ENCODE results near the gene DAG1.

DAG1 gene

GRCh38 chr3:49454898-49455681 lies 15.0 kb upstream of the DAG1 start:
- Histone ChIP-seq H3K27ac (ENCODE audit: low read length) (no peak overlapping the region), H3K4me3 (ENCODE audit: low read depth in 1 of 2, low read length in 2 of 2) (no peak overlapping the region), H3K9me3 (ENCODE audit: control insufficient read depth in 1 of 2, low read length in 2 of 2) (no peaks in the 10 kb centered on the region), H3K4me1 (ENCODE audit: control insufficient read depth in 1 of 2, insufficient read depth in 2 of 2, low read length in 2 of 2) (peaks cover 0 to 4% of the 10 kb centered on the region in 2 donors), H3K36me3 (ENCODE audit: control insufficient read depth in 1 of 2, insufficient read depth in 2 of 2, low read length in 2 of 2) (no peaks in the 10 kb centered on the region), H3K27me3 (ENCODE audit: low read depth, low read length) (no peaks in the 10 kb centered on the region)

DNA sequence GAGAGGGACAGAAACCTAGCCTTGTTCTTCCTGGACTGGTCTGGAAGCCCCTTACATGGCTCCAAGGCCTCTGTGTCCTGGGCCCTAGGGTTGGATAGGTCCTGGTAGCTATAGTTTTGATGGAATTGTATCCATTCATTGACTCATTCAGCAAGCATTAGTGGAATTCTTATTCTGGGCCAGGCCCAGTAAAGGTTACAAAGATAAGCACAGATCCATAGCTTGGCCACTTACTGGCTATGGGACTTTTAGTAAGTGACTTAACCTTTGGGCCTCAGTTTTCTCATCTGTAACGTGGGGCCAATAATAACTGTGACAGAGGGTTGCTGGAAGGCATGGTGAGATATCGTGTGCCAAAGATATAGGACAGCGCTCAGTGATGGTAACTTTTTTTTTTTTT lies 13.6 kb upstream of the DAG1 start:
- Histone ChIP-seq H3K4me1 (ENCODE audit: control insufficient read depth in 1 of 2, insufficient read depth in 2 of 2, low read length in 2 of 2) (peaks cover 0 to 9% of the 10 kb centered on the region in 2 donors), H3K36me3 (ENCODE audit: control insufficient read depth in 1 of 2, insufficient read depth in 2 of 2, low read length in 2 of 2) (no peaks in the 10 kb centered on the region), H3K4me3 (ENCODE audit: low read depth in 1 of 2, low read length in 2 of 2) (no peak overlapping the region), H3K27me3 (ENCODE audit: low read depth, low read length) (no peaks in the 10 kb centered on the region), H3K27ac (ENCODE audit: low read length) (no peak overlapping the region), H3K9me3 (ENCODE audit: control insufficient read depth in 1 of 2, low read length in 2 of 2) (no peaks in the 10 kb centered on the region)

- Histone ChIP-seq H3K27ac (ENCODE audit: low read length) (no peak overlapping the region), H3K27me3 (ENCODE audit: low read depth, low read length) (no peaks in the 10 kb centered on the region), H3K9me3 (ENCODE audit: control insufficient read depth in 1 of 2, low read length in 2 of 2) (no peaks in the 10 kb centered on the region), H3K4me3 (ENCODE audit: low read depth in 1 of 2, low read length in 2 of 2) (no peak overlapping the region), H3K4me1 (ENCODE audit: control insufficient read depth in 1 of 2, insufficient read depth in 2 of 2, low read length in 2 of 2) (peaks cover 0 to 5% of the 10 kb centered on the region in 2 donors), H3K36me3 (ENCODE audit: control insufficient read depth in 1 of 2, insufficient read depth in 2 of 2, low read length in 2 of 2) (no peaks in the 10 kb centered on the region)
These were observed 9.7 kb upstream of the DAG1 start for GRCh38 chr3:49460188-49460890.

DNA sequence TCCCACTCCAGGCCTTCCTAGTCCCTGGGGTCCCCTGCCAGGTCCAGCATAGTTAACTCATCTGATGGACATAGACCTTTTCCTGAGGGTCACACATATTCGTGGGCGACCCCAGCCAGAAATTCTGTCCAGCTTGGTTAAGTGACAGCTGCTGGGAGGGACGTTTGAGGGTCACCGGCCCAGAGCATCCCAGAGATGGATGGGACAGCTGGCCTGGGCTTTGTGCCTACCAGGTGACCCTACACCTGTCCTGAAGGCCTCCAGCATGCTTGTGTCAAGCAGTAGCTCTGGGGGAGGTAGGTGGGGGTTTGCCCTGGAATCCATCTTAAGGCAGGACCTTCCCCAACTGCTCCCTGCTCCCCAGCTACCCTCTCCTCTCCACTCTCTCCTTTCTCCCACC lies 9.1 kb upstream of the DAG1 start:
- H3K9me3 ChIP-seq (ENCODE audit: control insufficient read depth in 1 of 2, low read length in 2 of 2) = no peaks in the 10 kb centered on the region
- H3K36me3 ChIP-seq (ENCODE audit: control insufficient read depth in 1 of 2, insufficient read depth in 2 of 2, low read length in 2 of 2) = no peaks in the 10 kb centered on the region
- no peaks in the 10 kb centered on the region for H3K27me3 ChIP-seq (ENCODE audit: low read depth, low read length)
- H3K4me1 ChIP-seq (ENCODE audit: control insufficient read depth in 1 of 2, insufficient read depth in 2 of 2, low read length in 2 of 2) = peaks cover 0 to 5% of the 10 kb centered on the region in 2 donors
- no peak overlapping the region for H3K27ac ChIP-seq (ENCODE audit: low read length)
- no peak overlapping the region for H3K4me3 ChIP-seq (ENCODE audit: low read depth in 1 of 2, low read length in 2 of 2)

GRCh38 chr3:49461443-49462171 lies 8.5 kb upstream of the DAG1 start:
- H3K4me3 ChIP-seq (ENCODE audit: low read depth in 1 of 2, low read length in 2 of 2) = no peak overlapping the region
- no peaks in the 10 kb centered on the region for H3K9me3 ChIP-seq (ENCODE audit: control insufficient read depth in 1 of 2, low read length in 2 of 2)
- peaks cover 0 to 5% of the 10 kb centered on the region in 2 donors for H3K4me1 ChIP-seq (ENCODE audit: control insufficient read depth in 1 of 2, insufficient read depth in 2 of 2, low read length in 2 of 2)
- no peaks in the 10 kb centered on the region for H3K36me3 ChIP-seq (ENCODE audit: control insufficient read depth in 1 of 2, insufficient read depth in 2 of 2, low read length in 2 of 2)
- no peaks in the 10 kb centered on the region for H3K27me3 ChIP-seq (ENCODE audit: low read depth, low read length)
- H3K27ac ChIP-seq (ENCODE audit: low read length) = no peak overlapping the region

GRCh38 chr3:49462222-49462621 lies 7.8 kb upstream of the DAG1 start:
- Histone ChIP-seq H3K4me3 (ENCODE audit: low read depth in 1 of 2, low read length in 2 of 2) (no peak overlapping the region), H3K4me1 (ENCODE audit: control insufficient read depth in 1 of 2, insufficient read depth in 2 of 2, low read length in 2 of 2) (peaks cover 0 to 5% of the 10 kb centered on the region in 2 donors), H3K36me3 (ENCODE audit: control insufficient read depth in 1 of 2, insufficient read depth in 2 of 2, low read length in 2 of 2) (no peaks in the 10 kb centered on the region), H3K9me3 (ENCODE audit: control insufficient read depth in 1 of 2, low read length in 2 of 2) (no peaks in the 10 kb centered on the region), H3K27ac (ENCODE audit: low read length) (no peak overlapping the region), H3K27me3 (ENCODE audit: low read depth, low read length) (no peaks in the 10 kb centered on the region)

- peaks cover 8 to 14% of the 10 kb centered on the region in 2 donors for H3K4me1 ChIP-seq (ENCODE audit: control insufficient read depth in 1 of 2, insufficient read depth in 2 of 2, low read length in 2 of 2)
These were observed 4.6 kb upstream of the DAG1 start for GRCh38 chr3:49465270-49466034.

DNA sequence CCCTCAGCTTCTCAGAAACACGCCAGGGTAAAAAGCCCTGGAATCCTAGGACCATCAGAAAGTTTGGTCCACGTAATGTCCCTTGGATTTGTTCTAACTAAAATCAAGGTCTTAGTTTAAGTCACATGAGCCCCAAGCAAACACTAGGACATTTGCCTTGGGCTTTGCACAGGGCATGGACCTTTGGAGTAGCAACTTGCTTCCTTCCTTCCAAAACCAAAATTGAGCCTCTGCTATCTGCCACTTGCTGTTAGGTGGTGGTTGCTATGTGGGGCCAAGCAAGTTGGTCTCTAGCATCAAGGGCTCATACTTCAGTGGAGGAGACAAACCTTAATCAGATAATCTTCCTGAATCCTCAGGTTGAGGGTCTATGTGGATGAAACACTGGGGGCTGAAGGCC lies 4.0 kb upstream of the DAG1 start:
- no peak overlapping the region for H3K4me3 ChIP-seq (ENCODE audit: low read depth in 1 of 2, low read length in 2 of 2)
- peaks cover 9 to 14% of the 10 kb centered on the region in 2 donors for H3K4me1 ChIP-seq (ENCODE audit: control insufficient read depth in 1 of 2, insufficient read depth in 2 of 2, low read length in 2 of 2)
- no peaks in the 10 kb centered on the region for H3K9me3 ChIP-seq (ENCODE audit: control insufficient read depth in 1 of 2, low read length in 2 of 2)
- H3K27me3 ChIP-seq (ENCODE audit: low read depth, low read length) = no peaks in the 10 kb centered on the region
- peaks cover 0 to 4% of the 10 kb centered on the region in 2 donors for H3K36me3 ChIP-seq (ENCODE audit: control insufficient read depth in 1 of 2, insufficient read depth in 2 of 2, low read length in 2 of 2)
- H3K27ac ChIP-seq (ENCODE audit: low read length) = peak overlapping the region; percentile 83

More at GRCh38 chr3:49465270-49466034, 4.6 kb upstream of the DAG1 start:
- Histone ChIP-seq H3K36me3 (ENCODE audit: control insufficient read depth in 1 of 2, insufficient read depth in 2 of 2, low read length in 2 of 2) (peaks cover 0 to 4% of the 10 kb centered on the region in 2 donors), H3K27ac (ENCODE audit: low read length) (peak overlapping the region; percentile 83), H3K27me3 (ENCODE audit: low read depth, low read length) (no peaks in the 10 kb centered on the region), H3K9me3 (ENCODE audit: control insufficient read depth in 1 of 2, low read length in 2 of 2) (no peaks in the 10 kb centered on the region), H3K4me3 (ENCODE audit: low read depth in 1 of 2, low read length in 2 of 2) (no peak overlapping the region)

DNA sequence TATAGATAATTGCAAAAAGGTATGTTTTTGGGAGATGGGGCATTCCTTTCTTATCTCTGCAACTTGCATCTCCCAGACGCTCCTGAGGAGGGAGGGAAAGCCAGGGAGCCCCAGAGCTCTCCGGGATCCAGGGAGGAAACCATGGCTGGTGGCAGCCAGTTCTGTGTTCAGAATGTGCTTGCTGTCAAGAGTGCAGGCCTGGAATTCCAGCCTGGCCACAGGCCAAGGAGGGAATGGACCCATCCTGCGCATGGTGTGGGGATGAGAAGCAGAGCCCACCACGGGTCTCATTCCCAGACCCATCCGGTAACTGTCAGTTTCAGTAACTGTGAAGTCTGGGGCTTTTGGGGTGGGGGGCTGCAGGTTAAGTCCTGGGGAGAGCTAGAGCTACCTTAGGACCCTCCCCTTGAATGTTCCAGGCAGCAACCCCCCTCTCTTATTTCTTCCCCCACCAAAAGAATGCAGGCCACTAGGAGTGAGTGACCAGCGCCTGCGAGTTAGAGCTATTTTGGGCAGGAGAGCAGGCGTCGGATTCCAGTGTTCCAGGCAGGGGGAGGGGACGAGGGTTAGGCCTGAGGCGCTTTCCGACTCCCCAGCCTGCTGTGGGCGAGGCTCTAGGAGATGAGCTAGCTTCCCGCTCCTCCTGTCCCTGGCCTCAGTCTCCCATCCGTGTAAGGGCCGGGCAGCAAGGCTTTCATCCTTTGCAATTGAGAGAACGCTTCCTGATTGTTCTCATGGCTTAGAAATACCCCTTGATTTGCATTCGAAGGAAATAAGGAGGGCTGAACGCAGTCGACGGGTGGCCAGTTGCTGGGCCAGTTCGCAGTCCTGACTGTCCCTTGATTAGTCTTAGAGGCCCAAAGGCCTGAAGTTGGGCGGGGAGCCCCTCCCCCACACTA lies 781 bp upstream of the DAG1 start:
- Histone ChIP-seq H3K27me3 (ENCODE audit: low read depth, low read length) (no peaks in the 10 kb centered on the region), H3K4me3 (ENCODE audit: low read depth in 1 of 2, low read length in 2 of 2) (peak overlapping the region; percentile 76 to 85), H3K9me3 (ENCODE audit: control insufficient read depth in 1 of 2, low read length in 2 of 2) (no peaks in the 10 kb centered on the region), H3K27ac (ENCODE audit: low read length) (peak overlapping the region; percentile 99), H3K36me3 (ENCODE audit: control insufficient read depth in 1 of 2, insufficient read depth in 2 of 2, low read length in 2 of 2) (peaks cover 0 to 4% of the 10 kb centered on the region in 2 donors), H3K4me1 (ENCODE audit: control insufficient read depth in 1 of 2, insufficient read depth in 2 of 2, low read length in 2 of 2) (peaks cover 21 to 23% of the 10 kb centered on the region in 2 donors)

GRCh38 chr3:49470714-49471420 lies 800 bp downstream of the DAG1 start:
- H3K4me1 ChIP-seq (ENCODE audit: control insufficient read depth in 1 of 2, insufficient read depth in 2 of 2, low read length in 2 of 2) = peaks cover 21 to 23% of the 10 kb centered on the region in 2 donors
- peak overlapping the region; percentile 98 for H3K27ac ChIP-seq (ENCODE audit: low read length)
- peaks cover 0 to 4% of the 10 kb centered on the region in 2 donors for H3K36me3 ChIP-seq (ENCODE audit: control insufficient read depth in 1 of 2, insufficient read depth in 2 of 2, low read length in 2 of 2)
- H3K9me3 ChIP-seq (ENCODE audit: control insufficient read depth in 1 of 2, low read length in 2 of 2) = no peaks in the 10 kb centered on the region
- no peaks in the 10 kb centered on the region for H3K27me3 ChIP-seq (ENCODE audit: low read depth, low read length)
- peak overlapping the region; percentile 85 to 94 for H3K4me3 ChIP-seq (ENCODE audit: low read depth in 1 of 2, low read length in 2 of 2)
